Amniotic stem cell (primary cell): Measurements from ENCODE around the gene HIC1.

Experiments
- DNase-seq: peaks from one replicate; lab custom pipeline; 2025; lab: John Stamatoyannopoulos, UW

HIC1 gene

DNA sequence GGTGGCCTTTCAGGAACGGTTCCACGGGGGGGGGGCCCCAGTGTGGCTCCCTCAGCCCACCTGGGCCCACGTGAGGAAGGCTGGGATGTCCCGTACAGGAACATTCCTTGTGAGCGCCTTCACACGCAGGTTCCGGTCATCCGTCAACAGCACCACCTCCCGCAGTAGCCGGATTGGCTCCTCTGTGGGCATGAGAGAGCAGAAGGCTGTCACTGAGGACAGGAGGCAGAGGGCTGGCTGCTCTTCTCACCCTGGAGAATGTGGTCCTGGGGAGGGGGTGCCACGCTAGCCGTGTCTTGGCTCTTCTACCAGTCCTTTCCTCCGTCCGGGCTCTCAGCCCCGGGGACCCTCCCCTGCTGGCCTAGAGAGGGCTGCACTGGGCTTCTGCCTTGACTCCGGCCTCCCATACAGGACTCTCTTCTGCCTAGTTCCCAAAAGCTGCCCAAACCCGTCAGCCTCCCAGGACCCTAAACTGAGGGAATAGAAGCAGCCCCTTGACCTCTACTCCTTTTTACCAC is 6.6 kb downstream of the HIC1 start:
- DNase-seq = no peak

DNA sequence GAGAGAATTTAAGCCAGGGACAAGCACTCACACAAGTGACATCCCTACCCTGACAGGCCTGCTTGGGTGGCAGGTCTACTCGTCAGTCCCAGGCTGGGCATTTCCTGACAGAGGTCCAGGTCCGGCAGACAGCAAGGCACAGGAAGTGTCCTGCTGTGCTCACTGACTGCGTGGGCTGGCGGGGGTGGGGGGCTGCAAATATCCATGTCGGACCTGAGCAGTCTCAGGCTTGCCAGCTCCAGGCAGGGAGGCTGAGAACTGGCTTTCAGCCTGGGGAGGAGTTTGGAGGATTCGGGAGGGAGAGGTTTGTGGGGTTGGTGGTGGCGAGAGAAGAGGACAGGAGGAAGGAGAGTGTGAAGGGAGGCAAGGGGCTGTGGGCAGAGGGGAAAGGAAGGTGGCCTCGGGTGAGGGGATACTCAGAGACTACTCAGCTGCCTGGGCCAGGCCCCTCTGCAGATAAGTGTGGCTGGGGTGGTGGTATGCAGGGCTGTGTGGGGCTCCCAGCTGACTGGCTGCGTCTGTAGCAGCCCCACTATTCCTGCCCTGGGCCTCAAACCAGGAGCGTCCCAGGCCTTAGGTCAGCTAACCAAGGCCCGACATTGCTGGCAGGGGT is 7.8 kb downstream of the HIC1 start:
- DNase-seq = no peak

DNA sequence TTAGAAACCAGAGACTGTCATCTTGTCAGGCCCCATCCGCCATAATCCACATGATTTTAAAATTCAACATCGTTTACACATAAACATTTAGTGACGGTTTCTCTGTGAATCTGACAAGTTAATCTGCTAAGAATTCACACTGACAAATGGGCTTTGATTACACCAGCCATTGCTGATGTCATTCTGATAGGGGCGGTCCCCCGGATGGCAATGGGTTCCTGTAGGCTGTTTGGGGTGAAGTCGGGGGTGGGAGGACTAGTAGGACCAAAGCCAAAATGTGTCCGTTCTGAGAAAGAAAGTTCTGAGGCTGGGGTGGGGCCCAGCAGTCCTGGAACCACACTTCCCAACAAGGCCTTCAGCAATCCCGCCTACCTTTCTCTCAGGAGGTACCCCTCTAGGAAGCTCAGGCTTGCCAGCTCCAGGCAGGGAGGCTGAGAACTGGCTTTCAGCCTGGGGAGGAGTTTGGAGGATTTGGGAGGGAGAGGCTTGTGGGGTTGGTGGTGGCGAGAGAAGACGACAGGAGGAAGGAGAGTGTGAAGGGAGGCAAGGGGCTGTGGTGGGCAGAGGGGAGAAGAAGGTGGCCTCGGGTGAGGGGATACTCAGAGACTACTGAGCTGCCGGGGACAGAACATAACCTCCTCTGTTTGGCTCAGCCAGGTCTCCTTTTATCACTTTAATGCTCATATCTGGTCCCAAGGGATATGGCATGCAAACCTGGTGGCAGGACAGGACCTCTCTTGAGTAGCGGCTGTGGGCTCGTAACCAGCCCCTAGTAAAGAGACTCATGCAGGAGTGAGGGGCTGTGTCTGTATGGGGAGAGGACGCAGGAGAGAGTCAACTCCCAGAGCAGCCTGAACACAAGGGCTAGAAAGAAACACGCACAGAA is 8.6 kb downstream of the HIC1 start:
- no peak for DNase-seq

DNA sequence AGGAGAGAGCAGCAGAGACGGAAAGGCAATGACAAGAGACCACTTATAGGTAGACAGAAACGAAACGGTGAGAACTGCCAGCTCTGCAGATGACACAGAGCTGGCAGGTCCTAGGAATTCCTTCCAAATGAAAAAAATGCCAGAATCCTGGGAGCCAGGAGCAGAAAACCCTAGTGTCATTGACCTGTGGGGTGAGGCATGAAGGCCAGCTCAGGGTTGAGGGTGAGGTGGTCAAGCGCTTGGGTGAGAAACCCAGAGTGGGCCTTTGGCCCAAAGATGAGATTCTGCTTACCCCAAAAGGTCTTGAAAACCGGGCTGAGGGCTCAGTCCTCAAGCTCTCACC is 9.2 kb downstream of the HIC1 start:
- no peak for DNase-seq

DNA sequence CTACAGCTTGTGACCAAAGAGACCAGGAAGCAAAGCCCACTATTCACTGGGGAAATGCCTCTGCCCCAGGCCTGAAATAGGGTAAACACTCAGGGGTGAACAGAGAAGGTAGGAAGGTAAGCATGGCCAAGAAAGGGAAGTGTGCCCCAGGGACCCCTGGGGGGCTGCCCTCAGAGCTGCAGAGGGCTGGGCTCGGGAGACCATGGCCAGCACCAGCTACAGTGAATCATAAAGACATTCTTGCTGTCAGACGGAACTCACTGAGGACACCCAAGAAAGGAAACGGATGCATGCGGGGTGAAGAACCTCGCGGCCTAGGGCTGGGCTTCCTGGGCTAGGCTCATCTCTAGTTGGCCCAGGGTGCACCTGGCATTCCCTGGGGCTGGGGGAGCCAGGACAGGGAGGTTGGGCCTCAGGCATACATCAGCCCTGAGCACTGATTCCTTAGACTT is 9.6 kb downstream of the HIC1 start:
- no peak for DNase-seq

DNA sequence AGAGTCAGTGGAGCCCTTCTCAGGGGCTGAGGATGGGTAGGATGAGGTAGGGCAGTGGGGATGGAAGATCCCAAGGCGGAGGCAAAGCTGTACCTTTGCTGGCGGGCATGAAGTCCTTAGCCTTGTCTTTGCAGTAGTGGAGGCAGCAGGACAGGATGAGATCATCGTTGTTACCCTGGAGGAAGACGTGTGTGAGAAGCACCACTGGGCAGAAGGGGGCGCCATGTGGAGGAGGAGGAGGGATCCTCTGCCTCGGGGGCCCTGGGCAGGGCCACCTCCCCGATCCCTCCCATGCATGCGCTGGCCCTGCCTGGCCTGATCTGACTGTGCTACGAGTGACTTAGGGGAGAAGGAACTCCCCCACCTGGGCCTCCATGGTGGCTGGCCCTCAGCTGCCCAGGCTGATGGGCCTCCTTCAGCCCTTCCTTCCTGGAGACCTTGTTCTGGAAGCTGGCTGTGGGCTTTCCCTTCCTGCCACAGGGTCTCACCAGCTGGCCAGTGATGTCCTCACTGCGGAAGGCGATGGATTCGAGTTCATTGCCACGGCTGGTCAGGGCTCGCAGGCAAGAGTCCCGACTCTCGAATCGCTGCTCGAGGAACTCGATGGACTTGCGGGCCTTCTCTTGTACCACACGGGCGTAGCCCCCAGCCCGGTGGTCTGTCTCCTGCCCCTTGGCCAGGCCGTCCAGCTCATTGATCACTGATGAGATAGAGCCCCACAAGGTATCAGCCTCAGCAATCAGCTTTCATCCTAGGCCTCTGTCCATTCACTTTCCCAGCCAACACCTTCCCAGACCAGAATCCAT is 10.3 kb downstream of the HIC1 start:
- no peak for DNase-seq

DNA sequence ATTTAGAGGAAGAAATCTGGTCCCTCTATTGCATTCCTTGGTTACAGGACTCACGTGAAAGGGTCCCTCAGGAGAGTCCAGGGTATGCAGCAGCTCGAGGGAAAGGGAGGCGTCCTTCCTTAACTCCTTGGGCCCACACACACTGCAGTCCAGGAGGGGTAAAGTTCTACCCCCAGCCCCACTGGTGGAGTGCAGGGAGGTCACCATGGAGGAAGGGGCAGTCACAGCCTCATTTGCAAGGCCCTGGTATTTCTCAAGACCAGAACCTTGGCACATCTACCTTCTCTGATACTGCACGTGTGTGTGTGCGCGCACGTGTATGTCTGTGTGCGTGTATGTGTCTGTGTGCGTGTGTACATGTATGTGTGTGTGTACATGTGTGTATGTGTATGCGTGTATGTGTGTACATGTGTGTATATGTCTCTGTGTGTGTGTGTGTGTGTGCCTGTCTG is 11.1 kb downstream of the HIC1 start:
- DNase-seq = no peak

DNA sequence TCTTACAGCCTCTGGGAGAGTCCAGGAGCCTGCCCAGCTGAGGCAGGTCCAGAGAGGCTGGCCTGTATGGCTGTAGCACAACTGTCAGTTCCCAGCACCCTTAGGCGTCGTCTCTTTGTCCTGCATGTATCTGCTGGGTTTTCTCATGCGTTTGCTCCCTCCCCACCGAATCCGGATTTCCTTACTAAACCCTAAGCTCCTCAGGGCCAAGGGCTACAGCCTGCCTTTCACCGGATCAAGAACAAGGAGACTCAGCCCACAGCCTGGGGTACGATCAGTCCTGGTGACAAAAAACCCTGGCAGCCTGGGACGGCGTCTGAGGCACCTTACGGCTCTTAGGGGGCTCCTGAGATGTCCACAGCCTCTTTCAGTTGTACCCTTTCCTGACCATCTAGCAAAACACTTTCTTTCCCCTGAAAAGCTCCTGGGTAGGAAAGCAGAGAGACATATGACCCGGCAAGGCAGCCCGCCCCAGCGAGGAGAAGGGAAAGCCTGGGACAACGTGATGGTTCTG is 12.2 kb downstream of the HIC1 start:
- no peak for DNase-seq

DNA sequence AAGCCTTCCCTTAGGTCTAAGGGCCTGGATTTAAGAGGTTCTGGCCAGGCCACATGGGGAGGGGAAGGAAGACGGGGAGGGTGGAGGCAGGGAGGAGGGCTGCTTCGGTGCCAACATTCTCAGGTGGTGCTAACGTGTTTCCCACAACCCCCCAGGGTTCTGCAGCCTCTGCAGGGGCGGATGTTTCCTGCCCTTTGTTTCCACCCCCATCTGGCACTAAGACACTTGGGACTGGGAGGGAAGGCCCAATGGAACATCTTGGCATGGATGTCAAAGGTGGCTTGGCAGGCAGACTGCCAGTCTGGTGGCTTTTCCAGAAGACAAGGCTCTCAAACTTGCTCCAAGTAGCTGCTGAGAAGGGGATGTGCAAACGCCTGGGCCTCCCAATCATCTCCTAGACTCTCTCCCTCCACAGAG is 12.7 kb downstream of the HIC1 start:
- DNase-seq = no peak

DNA sequence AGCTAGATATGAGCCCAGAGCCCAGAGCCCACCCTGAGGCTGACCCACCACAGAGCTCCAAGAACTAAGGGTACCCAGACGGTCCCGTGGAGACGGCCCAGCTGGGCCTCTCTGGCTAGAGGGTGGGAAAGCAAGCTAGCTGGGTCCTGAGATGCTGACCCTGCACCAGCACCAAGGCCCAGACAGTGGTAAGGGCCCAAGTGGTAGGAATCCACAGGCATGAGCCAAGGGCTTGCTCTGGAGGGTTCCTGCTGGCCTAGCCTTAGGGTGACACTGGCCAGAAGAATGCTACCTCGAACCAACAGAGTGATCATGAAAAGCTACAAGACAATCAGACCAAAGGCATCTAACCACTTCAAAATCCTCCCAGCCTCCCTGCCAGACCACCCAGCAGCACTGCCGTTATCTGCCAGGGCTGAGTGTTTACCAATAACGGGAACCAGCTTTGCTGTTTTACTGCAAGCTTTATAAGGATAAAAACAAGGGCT is 13.2 kb downstream of the HIC1 start:
- no peak for DNase-seq

DNA sequence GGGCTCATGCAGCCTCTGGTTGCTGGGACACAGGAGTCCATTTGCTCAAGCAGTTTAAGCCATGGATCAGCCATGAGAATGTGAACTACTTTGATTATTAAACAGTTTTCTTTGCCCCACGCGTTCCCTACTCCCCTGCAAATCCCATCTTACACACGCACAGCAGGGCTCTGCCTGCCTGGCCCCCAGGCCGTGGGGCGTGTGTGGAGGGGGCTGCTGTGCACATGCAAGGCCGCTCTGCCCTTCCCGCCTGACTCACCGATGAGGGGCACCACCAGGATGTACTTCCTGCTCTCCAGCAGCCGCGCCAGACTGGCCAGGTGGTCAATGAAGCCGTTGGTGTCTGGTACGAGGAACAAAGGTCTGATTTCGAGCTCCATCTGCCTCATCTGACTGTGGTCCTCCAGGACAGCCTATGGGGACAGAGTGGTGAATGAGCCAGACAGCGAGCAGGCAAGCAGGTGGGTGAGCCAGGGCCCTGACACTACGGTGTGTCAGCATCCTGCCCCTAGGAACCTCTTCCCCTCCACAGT is 13.7 kb downstream of the HIC1 start:
- DNase-seq = no peak

DNA sequence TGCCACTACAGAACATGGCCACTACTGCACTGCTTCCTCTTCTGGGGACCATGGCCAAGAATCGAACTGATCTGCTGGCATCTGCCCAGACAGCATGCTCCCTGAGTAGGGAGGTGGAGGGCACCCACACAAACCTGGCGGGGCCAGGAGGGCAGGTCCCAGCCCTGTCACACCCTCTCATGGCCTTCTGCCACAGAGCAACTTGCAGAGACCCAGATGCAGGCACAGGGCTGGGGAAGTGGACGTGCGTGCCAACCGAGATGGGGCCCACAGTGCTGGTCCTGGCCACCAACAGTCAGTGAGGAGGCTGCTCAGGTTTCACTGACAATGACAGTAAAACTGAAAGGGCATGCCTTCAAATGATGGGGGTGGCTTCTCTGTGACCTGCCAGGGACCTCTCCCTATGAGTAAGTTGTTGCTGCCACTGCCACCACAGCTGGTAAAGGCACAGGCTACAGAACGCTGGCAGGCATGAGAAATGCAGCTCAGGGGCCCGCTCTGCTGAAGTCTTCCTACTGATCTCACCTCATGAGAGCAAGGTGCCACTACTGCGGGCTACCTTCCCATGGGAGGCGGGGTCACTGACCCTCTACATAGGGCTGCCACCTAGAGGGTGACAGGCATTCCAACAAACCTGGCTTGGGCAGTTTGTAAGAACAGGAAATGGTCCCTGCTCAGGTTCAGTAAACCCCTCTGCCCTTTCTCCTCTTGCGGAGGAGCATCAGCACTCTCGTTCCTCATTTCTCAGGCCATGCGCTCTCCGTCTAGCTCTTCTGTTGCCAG is 15.5 kb downstream of the HIC1 start:
- DNase-seq = no peak

DNA sequence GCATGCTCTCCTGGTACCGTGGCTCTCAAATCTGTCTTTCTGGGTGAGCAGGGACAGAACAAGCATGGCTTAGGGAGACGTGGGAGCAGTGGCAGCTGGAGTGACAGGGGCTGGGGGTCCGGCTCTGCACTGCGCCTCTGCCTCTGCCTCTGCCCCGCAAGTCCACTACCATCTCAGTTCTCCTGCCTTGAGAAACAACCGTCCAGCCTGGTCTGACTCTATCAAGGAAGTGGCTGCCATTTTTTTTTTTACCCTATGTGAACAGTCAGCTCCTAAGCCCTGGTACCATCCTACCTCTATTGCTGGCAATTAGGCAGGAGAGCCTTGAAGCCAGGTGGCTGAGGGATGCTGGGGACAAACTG is 16.1 kb downstream of the HIC1 start:
- no peak for DNase-seq

DNA sequence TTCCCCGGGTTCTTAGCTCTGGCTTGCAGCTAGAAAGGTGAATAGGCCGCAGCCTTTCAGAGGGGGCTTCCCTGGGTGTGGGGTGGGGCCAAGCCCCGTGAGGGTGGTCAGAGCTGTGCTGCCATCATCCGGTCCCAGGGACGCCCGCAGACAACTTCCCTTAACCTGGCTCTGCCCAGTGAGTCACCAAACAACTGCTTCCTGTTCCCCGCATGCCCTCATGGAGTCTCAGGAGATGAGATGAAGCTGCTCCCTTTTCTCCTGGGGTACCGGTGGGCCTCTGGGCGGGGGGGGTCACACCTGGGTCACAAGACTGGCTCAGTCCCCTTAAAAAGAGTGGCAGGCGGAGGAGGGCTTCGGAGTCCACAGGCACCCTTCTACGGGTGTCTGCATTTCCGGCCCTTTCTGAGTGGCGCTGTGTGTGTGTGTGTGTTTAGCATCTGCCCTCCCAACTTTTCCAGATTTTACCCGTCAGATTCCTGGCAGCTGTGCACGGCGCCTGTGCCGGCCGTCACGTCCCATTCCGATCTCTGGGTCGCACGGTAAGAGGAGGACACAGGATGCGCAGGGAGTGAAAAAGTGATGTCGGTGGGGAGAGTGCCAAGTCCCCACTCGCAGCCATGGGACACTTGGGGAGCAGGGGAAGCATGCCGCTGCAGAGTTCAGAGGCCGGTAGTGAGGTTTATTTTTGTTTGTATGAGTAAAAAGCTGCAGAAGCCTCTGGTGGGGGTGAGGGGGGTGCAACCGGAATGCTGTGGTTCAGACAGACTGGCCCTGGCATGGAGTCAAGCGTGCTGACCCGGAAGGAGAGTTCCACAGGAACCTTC is 16.8 kb downstream of the HIC1 start:
- DNase-seq = no peak

DNA sequence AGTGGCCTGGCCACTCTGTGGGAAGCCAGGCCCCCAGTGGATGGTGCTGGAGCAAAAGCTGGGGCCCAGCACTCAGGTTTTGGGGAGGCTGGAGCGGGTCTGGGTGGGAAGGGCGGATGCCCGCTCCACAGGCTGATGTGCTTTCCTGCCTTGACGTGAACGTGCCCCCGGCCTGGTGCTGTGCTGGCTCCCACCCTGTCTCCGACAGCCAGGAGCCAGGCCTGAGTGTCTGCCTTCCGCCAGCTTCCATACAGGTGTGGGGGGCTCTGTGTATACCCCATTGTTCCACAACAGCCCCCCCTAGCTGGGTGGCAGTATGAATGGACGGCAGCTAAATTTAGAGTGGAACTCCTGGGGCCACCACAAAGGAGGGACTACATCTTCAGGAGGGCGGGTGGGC is 20.0 kb downstream of the HIC1 start:
- no peak for DNase-seq

DNA sequence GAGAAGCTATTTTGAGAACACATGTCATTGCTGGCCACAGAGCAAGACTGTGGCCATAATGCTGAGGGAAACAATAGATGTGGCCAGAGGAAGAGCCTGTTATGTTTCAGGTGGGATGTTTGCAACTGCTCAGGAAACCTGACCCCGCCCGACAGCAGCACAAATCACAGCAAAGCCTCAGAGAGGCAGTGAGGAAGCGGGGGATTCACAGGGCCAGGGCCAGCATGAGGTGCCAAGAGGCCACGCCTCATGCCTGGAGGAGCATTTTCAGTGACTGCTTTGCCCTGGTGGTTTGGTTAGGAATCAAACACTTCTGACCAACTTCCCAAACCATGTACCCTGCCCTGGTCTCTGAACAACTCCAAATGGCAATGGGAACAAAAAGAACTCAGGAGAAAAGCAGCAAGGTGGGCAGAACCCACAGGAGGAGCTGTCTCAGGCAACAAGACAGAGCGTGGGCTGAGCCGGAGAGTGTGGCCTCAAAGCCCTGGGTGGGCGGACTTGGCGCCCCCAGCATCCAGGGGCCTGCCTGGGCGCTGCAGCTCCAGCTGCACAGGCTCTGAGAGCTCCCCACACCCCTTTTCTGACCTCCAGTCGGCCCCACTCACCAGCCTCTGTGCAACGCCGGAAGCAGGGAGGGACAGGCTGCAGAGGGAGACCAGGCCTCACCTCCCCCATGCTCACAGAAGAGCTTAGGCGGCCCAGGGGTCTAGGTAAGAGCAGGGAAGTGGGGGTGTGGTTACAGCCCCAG is 20.6 kb downstream of the HIC1 start:
- no peak for DNase-seq

DNA sequence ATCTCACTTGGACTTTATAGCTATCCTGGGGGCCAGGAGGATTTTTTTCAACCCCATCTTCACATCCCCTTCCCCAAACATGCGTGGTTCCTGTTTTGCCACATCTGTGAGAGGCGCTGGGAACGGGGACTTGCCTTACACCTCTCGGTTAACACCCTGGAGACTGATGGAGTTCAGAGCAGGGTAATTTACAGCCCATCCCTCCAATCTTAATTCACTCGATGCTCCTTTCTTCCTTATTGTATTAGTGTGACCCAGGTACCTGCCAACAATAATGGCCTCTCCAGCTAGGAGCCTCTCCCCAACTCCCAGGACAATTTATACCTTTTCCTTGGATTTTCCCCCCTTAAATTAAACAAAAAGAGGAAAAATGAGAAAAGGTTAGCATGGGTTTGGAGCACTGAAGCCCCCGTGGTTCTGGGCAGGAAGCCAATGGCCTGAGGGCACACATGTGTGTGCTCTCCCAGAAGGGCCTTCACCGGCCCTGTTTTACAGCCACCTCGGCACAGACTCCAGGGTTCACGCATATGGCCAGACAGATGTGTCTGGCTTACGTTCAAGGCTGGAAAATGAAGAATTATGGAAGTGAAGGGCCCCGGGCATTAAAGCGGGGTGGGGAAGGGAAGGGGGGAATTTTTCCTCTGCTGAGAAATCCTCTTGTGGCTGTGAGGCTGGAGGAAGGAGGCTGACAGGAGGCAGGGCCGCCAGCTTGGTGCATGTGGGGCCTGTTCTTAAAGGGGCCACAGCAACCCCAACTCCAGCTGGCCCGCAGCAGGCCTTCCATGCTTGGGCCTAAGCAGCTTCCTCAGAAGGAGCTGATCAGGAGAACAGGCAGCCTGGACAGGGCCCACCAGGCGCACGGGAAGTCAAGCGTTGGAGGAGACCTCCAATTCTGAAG is 21.4 kb downstream of the HIC1 start:
- DNase-seq = no peak

DNA sequence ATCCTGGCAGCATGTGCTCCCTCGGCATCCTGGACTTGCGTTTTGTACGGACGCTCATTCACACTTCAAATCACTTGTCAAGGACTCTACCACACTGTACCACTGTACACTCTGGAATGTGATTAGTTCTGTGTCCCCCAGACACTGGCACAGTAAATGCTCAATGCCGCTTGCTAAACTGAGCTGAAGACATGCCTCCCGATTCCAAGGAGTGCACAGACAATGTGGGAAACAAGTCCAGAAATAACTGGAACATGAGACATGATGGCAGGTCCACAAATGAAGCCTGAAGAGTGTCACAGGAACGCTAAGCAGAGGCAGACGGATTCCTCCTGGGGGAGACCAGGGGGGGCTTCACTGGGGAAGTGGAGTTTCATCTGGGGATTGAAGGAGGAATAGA is 22.1 kb downstream of the HIC1 start:
- no peak for DNase-seq

DNA sequence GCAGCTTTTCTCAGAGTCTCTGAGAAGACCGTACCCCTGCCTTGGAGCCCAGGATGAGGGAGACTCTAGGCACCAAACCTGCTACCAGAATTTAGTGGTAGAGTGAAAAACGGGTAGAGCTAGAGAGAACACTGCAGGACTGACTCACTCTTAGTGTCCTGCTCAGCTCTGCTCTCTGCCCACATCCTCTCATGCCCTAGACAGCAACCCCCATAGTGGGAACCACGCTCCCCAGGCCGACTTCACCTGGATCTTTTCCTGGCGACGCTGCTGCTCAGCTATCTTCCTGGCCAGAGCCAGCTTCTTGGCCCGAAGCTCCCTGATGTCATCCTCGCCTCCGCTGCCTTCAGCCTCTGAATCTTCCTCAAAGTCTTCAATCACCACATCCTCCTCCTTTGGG is 26.7 kb downstream of the HIC1 start:
- no peak for DNase-seq
